ENCODE results near the gene CDHR1. TPM values are rescaled to one million over a fixed set of nuclear protein-coding genes. Genes with fewer than 3 reads are reported as not detected.

Gene CDHR1
- total and polyA plus RNA-seq, 2 experiments from 2014 or later, result 3.2 to 6.6 TPM

DNA sequence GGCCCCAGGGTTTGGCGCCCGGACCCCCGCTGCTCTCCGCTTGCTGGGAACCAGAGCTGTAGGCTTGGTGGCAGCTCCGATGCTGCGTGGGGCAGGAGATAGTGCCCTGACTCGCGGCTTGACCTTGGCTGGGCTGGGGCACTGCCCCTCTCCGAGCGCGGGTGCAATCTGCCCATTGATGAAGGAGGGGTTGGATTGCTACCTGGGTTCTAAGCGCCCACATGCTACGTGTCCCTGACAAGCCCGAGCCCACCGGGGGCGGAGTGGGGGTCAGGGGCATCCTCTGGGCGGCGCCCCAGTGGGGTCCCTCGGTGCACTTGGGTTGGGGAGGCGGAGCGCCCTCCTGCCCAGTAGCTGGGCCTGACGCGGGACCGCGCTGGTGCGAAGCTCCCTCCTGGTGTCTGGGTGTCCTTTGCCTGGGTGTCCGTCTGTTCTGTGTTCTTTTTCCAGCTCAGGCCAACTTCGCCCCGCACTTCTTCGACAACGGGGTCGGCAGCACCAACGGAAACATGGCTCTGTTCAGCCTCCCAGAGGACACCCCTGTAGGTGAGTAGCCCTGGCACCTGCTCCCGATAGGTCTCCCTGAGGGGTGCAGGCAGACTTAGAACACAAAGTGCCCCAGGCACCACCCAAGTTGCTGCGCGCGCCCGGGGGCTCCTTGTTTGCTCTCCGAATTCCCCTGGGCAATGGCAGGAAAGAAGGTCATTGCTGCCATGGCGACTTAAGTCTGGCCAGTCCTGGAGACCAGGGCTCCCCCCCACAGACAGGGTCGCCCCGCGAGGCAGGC lies 900 bp downstream of the CDHR1 start:
- H3K4me2 ChIP-seq, result peak overlapping the region; percentile 94
- H3K36me3 ChIP-seq (ENCODE audit: insufficient read depth), result no peaks in the 10 kb centered on the region
- Mint-ChIP-seq H3K27me3 (ENCODE audit: insufficient read depth, low read depth, poor library complexity) (peaks cover 40% of the 10 kb centered on the region), H3K4me3 (peak overlapping the region; percentile 72), H3K27ac (no peak overlapping the region), H3K9me3 (no peaks in the 10 kb centered on the region), H3K36me3 (ENCODE audit: low read depth) (no peaks in the 10 kb centered on the region), H3K4me1 (peaks cover 5% of the 10 kb centered on the region)
- no peak for TF ChIP-seq STAT1 (IDR thresholded peaks at IDR 0.05; ENCODE audit: unreplicated experiment)
- no peak for TF ChIP-seq EZH2 (IDR thresholded peaks at IDR 0.05; ENCODE audit: low read depth, unreplicated experiment)
- H3K27ac ChIP-seq (ENCODE audit: low read depth), result no peak overlapping the region
- H3K9me2 ChIP-seq (ENCODE audit: insufficient read depth), result no peaks in the 10 kb centered on the region
- H2AFZ ChIP-seq, result peak overlapping the region; percentile 98
- H3K27me3 ChIP-seq (ENCODE audit: insufficient read depth), result peaks cover 40% of the 10 kb centered on the region
- H3K4me1 ChIP-seq (ENCODE audit: insufficient read depth), result peaks cover 3% of the 10 kb centered on the region; the same call in 1 of the 2 replicates
- H4K20me1 ChIP-seq (replicated peaks; ENCODE audit: insufficient read depth), result no peaks in the 10 kb centered on the region
- H3F3A ChIP-seq (replicated peaks; ENCODE audit: low read depth), result no peaks in the 10 kb centered on the region
- peak; percentile 35 for ATAC-seq
- H3K4me3 ChIP-seq, result peak overlapping the region; percentile 78
- H3K79me2 ChIP-seq (replicated peaks; ENCODE audit: insufficient read depth), result no peaks in the 10 kb centered on the region
- DNase-seq (ENCODE audit: low spot score), result no peak

DNA sequence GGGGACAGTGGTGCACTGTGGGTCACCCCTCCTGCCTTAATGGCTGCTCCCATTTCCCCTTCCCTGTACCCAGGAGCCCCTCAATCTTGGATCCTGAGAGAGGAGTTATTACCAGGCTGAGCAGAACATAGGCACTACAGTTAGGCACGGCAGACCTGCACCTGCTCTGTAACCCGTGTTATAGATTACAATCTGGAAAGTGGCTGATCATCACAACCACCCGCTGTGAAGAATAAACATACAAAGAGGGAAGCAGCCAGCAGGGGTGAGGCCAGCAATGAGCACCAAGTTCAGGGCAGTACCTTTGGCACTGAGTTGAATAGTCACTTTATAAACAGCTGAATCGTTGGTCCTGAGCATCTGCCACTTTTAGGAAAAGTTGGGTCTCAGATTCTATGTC lies 1.7 kb downstream of the CDHR1 start:
- Histone ChIP-seq H3F3A (replicated peaks; ENCODE audit: low read depth) (no peaks in the 10 kb centered on the region), H4K20me1 (replicated peaks; ENCODE audit: insufficient read depth) (no peaks in the 10 kb centered on the region), H3K36me3 (ENCODE audit: insufficient read depth) (no peaks in the 10 kb centered on the region), H3K27me3 (ENCODE audit: insufficient read depth) (peaks cover 40% of the 10 kb centered on the region), H3K4me1 (ENCODE audit: insufficient read depth) (peaks cover 3% of the 10 kb centered on the region; the same call in 1 of the 2 replicates), H2AFZ (no peak overlapping the region), H3K9me2 (ENCODE audit: insufficient read depth) (no peaks in the 10 kb centered on the region), H3K4me2 (no peak overlapping the region), H3K27ac (ENCODE audit: low read depth) (no peak overlapping the region), H3K79me2 (replicated peaks; ENCODE audit: insufficient read depth) (no peaks in the 10 kb centered on the region), H3K4me3 (no peak overlapping the region)
- Mint-ChIP-seq H3K4me3 (no peak overlapping the region), H3K4me1 (peaks cover 5% of the 10 kb centered on the region), H3K27ac (no peak overlapping the region), H3K9me3 (no peaks in the 10 kb centered on the region), H3K36me3 (ENCODE audit: low read depth) (no peaks in the 10 kb centered on the region), H3K27me3 (ENCODE audit: insufficient read depth, low read depth, poor library complexity) (peaks cover 40% of the 10 kb centered on the region)
- DNase-seq (ENCODE audit: low spot score), result no peak
- ATAC-seq, result no peak
- no peak for TF ChIP-seq EZH2 (IDR thresholded peaks at IDR 0.05; ENCODE audit: low read depth, unreplicated experiment)
- no peak for TF ChIP-seq EZH2phosphoT487 (IDR thresholded peaks at IDR 0.05; ENCODE audit: unreplicated experiment)
- TF ChIP-seq, protein P1, sequence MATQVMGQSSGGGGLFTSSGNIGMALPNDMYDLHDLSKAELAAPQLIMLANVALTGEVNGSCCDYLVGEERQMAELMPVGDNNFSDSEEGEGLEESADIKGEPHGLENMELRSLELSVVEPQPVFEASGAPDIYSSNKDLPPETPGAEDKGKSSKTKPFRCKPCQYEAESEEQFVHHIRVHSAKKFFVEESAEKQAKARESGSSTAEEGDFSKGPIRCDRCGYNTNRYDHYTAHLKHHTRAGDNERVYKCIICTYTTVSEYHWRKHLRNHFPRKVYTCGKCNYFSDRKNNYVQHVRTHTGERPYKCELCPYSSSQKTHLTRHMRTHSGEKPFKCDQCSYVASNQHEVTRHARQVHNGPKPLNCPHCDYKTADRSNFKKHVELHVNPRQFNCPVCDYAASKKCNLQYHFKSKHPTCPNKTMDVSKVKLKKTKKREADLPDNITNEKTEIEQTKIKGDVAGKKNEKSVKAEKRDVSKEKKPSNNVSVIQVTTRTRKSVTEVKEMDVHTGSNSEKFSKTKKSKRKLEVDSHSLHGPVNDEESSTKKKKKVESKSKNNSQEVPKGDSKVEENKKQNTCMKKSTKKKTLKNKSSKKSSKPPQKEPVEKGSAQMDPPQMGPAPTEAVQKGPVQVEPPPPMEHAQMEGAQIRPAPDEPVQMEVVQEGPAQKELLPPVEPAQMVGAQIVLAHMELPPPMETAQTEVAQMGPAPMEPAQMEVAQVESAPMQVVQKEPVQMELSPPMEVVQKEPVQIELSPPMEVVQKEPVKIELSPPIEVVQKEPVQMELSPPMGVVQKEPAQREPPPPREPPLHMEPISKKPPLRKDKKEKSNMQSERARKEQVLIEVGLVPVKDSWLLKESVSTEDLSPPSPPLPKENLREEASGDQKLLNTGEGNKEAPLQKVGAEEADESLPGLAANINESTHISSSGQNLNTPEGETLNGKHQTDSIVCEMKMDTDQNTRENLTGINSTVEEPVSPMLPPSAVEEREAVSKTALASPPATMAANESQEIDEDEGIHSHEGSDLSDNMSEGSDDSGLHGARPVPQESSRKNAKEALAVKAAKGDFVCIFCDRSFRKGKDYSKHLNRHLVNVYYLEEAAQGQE (IDR thresholded peaks at IDR 0.05; ENCODE audit: unreplicated experiment), result no peak
- TF ChIP-seq CREB1 (CRISPR knock-in tag; IDR thresholded peaks at IDR 0.05; ENCODE audit: low read depth), result no peak
- no peak for TF ChIP-seq JUNB (IDR thresholded peaks at IDR 0.05; ENCODE audit: unreplicated experiment)
- TF ChIP-seq, protein P2, sequence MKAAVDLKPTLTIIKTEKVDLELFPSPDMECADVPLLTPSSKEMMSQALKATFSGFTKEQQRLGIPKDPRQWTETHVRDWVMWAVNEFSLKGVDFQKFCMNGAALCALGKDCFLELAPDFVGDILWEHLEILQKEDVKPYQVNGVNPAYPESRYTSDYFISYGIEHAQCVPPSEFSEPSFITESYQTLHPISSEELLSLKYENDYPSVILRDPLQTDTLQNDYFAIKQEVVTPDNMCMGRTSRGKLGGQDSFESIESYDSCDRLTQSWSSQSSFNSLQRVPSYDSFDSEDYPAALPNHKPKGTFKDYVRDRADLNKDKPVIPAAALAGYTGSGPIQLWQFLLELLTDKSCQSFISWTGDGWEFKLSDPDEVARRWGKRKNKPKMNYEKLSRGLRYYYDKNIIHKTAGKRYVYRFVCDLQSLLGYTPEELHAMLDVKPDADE (IDR thresholded peaks at IDR 0.05), result no peak
- TF ChIP-seq ZNF114 (CRISPR knock-in tag; IDR thresholded peaks at IDR 0.05), result no peak
- TF ChIP-seq, protein P3, sequence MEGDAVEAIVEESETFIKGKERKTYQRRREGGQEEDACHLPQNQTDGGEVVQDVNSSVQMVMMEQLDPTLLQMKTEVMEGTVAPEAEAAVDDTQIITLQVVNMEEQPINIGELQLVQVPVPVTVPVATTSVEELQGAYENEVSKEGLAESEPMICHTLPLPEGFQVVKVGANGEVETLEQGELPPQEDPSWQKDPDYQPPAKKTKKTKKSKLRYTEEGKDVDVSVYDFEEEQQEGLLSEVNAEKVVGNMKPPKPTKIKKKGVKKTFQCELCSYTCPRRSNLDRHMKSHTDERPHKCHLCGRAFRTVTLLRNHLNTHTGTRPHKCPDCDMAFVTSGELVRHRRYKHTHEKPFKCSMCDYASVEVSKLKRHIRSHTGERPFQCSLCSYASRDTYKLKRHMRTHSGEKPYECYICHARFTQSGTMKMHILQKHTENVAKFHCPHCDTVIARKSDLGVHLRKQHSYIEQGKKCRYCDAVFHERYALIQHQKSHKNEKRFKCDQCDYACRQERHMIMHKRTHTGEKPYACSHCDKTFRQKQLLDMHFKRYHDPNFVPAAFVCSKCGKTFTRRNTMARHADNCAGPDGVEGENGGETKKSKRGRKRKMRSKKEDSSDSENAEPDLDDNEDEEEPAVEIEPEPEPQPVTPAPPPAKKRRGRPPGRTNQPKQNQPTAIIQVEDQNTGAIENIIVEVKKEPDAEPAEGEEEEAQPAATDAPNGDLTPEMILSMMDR (conservative IDR thresholded peaks at IDR 0.05; ENCODE audit: low read depth in 2 of 2), result no peak
- TF ChIP-seq STAT1 (IDR thresholded peaks at IDR 0.05; ENCODE audit: unreplicated experiment), result no peak
- TF ChIP-seq ZNF331 (CRISPR knock-in tag; IDR thresholded peaks at IDR 0.05; ENCODE audit: low read depth), result no peak
- no peak for TF ChIP-seq POLR2AphosphoS5 (IDR thresholded peaks at IDR 0.05; ENCODE audit: low read depth)

Measured in GM23338 (cell line).